GM15510 (cell line): ENCODE measurements around the gene SDK1.

Experiments
- POLR2A ChIP-seq: IDR thresholded peaks from 3 replicates; pipeline ENCODE4 v1.6.1; 2011; ENCODE audit warnings: borderline replicate concordance; ENCODE audit not compliant: insufficient read length; ENCODE audit errors: extremely low read depth

Gene SDK1

GRCh38 chr7:3564231-3564630 is 263.2 kb downstream of the SDK1 start:
- TF ChIP-seq POLR2A, result no peak

GRCh38 chr7:3568516-3568915 is 267.5 kb downstream of the SDK1 start:
- no peak for TF ChIP-seq POLR2A

- TF ChIP-seq POLR2A, result no peak
Measured at GRCh38 chr7:3569643-3570042, 268.6 kb downstream of the SDK1 start.

- no peak for TF ChIP-seq POLR2A
Measured at GRCh38 chr7:3573151-3573550, 272.1 kb downstream of the SDK1 start.

GRCh38 chr7:3574386-3574785 is 273.3 kb downstream of the SDK1 start:
- no peak for TF ChIP-seq POLR2A

- TF ChIP-seq POLR2A, result no peak
Measured at GRCh38 chr7:3575753-3576531, 274.9 kb downstream of the SDK1 start.

GRCh38 chr7:3578399-3578798 is 277.3 kb downstream of the SDK1 start:
- no peak for TF ChIP-seq POLR2A

GRCh38 chr7:3579638-3580219 is 278.7 kb downstream of the SDK1 start:
- TF ChIP-seq POLR2A, result no peak

- no peak for TF ChIP-seq POLR2A
Measured at GRCh38 chr7:3585826-3586225, 284.8 kb downstream of the SDK1 start.

GRCh38 chr7:3588341-3588740 is 287.3 kb downstream of the SDK1 start:
- TF ChIP-seq POLR2A, result no peak

GRCh38 chr7:3589752-3590151 is 288.7 kb downstream of the SDK1 start:
- no peak for TF ChIP-seq POLR2A

GRCh38 chr7:3591219-3591618 is 290.2 kb downstream of the SDK1 start:
- TF ChIP-seq POLR2A, result no peak

- no peak for TF ChIP-seq POLR2A
Measured at GRCh38 chr7:3591944-3592343, 290.9 kb downstream of the SDK1 start.

GRCh38 chr7:3592401-3593134 is 291.5 kb downstream of the SDK1 start:
- TF ChIP-seq POLR2A, result no peak

- TF ChIP-seq POLR2A, result no peak
Measured at GRCh38 chr7:3594901-3595300, 293.8 kb downstream of the SDK1 start.

GRCh38 chr7:3598854-3599253 is 297.8 kb downstream of the SDK1 start:
- TF ChIP-seq POLR2A, result no peak

GRCh38 chr7:3605222-3605621 is 304.2 kb downstream of the SDK1 start:
- TF ChIP-seq POLR2A, result no peak

- TF ChIP-seq POLR2A, result no peak
Measured at GRCh38 chr7:3606436-3606835, 305.4 kb downstream of the SDK1 start.
